Ishikawa (cell line): ENCODE results near the gene PALS1.

Experiments used
- CEBPB ChIP-seq: IDR thresholded peaks from 2 replicates; pipeline ENCODE4 v1.6.1; 2012
- CREB1 ChIP-seq: IDR thresholded peaks from 2 replicates; pipeline ENCODE4 v1.6.1; 2012; ENCODE audit warnings: low read depth
- EGR1 ChIP-seq: IDR thresholded peaks from 2 replicates; pipeline ENCODE4 v1.6.1; 2012
- EP300 ChIP-seq: IDR thresholded peaks from 2 replicates; pipeline ENCODE4 v1.6.1; 2012; ENCODE audit warnings: borderline replicate concordance
- FOXM1 ChIP-seq: IDR thresholded peaks from 2 replicates; pipeline ENCODE4 v1.6.1; 2012; ENCODE audit warnings: low read depth, borderline replicate concordance
- MAX ChIP-seq: IDR thresholded peaks from 2 replicates; pipeline ENCODE4 v1.6.1; 2012
- NFIC ChIP-seq: IDR thresholded peaks from 2 replicates; pipeline ENCODE4 v1.6.1; 2012
- RAD21 ChIP-seq: IDR thresholded peaks from 2 replicates; pipeline ENCODE4 v1.6.1; 2012; ENCODE audit warnings: low read depth
- REST ChIP-seq: IDR thresholded peaks from 2 replicates; pipeline ENCODE4 v1.6.1; 2012; ENCODE audit warnings: low read depth, mild to moderate bottlenecking
- TAF1 ChIP-seq: IDR thresholded peaks from 2 replicates; pipeline ENCODE4 v1.6.1; 2012; ENCODE audit warnings: low read depth, mild to moderate bottlenecking
- TCF12 ChIP-seq: IDR thresholded peaks from 2 replicates; pipeline ENCODE4 v1.6.1; 2012; ENCODE audit warnings: low read depth
- TEAD4 ChIP-seq: IDR thresholded peaks from 2 replicates; pipeline ENCODE4 v1.6.1; 2012
- USF1 ChIP-seq: IDR thresholded peaks from 2 replicates; pipeline ENCODE4 v1.6.1; 2012
- YY1 ChIP-seq: IDR thresholded peaks from 2 replicates; pipeline ENCODE4 v1.6.1; 2012; ENCODE audit warnings: low read depth
- ZBTB7A ChIP-seq: IDR thresholded peaks from 2 replicates; pipeline ENCODE4 v1.6.1; 2012; ENCODE audit warnings: low read depth

The PALS1 gene

GRCh38 chr14:67241411-67242167, at the start of gene PALS1:
TSS of gene PALS1 (plus strand) at chr14:67241435. CDS start at chr14:67279171, 37,736 bp downstream.
- TF ChIP-seq EP300 (no peak), FOXM1 (no peak), NFIC (no peak; the same call in 1 of the 2 replicates), TCF12 (peak; percentile 31; the same call in 1 of the 2 replicates), MAX (peak; percentile 62), YY1 (0 out of 2 replicates have a peak, but pooled peaks have one; percentile 30), TEAD4 (peak; percentile 25; the same call in 1 of the 2 replicates), USF1 (no peak), TAF1 (peak; percentile 61), RAD21 (peak; percentile 1; the same call in 1 of the 2 replicates), CREB1 (peak; percentile 16; the same call in 1 of the 2 replicates), REST (no peak), ZBTB7A (peak; percentile 90)

GRCh38 chr14:67191768-67192290, 49.4 kb upstream of the PALS1 start:
- TF ChIP-seq FOXM1: no peak
- no peak for TF ChIP-seq YY1
- no peak for TF ChIP-seq TEAD4
- TF ChIP-seq TAF1: no peak
- TF ChIP-seq MAX: no peak
- no peak for TF ChIP-seq ZBTB7A
- TF ChIP-seq REST: no peak
- no peak for TF ChIP-seq USF1
- no peak for TF ChIP-seq CEBPB
- TF ChIP-seq EP300: no peak

DNA sequence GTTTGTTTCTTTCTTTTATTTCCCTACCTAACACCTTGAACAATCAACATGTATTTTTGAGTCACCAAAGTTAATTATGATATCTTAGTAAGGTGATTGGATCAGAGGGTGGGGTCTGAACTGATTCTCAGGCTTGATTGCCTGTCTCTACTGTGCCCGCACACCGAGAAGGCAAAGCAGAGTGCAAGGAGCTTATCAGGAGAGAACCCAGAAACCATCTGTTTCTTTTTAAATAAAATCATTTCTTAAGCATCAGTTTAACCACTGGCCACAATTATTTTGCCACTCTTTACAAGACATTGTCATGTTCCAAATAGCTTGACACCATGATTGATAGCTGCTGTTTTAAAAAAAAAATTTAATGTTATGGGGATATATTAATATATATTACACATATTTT, 48.9 kb upstream of the PALS1 start:
- TF ChIP-seq CREB1 (no peak), MAX (no peak), TAF1 (no peak), FOXM1 (no peak), USF1 (no peak), CEBPB (no peak), EP300 (no peak), TEAD4 (no peak), RAD21 (no peak), ZBTB7A (no peak), NFIC (no peak), REST (no peak), TCF12 (no peak), YY1 (no peak), EGR1 (no peak)
